Measurements from ENCODE around the gene SDHAF2. TPM values are rescaled to one million over a fixed set of nuclear protein-coding genes. Genes with fewer than 3 reads are reported as not detected.
"Not testable (repeated sequence)": the region's sequence is repeated elsewhere in the genome, so short reads cannot be mapped to it uniquely, and the experiment has no call there.

The SDHAF2 gene
- total RNA-seq, 3 donors from 2014 or later, result 48.4 to 55.8 (median 49.3) TPM

- no peak for DNase-seq
- Mint-ChIP-seq H3K4me3 (no peak overlapping the region), H3K9me3 (no peaks in the 10 kb centered on the region), H3K4me1 (ENCODE audit: low read depth) (peaks cover 2% of the 10 kb centered on the region), H3K36me3 (ENCODE audit: insufficient read depth) (peaks cover 37% of the 10 kb centered on the region), H3K27me3 (ENCODE audit: low read depth) (no peaks in the 10 kb centered on the region)
- no peak for ATAC-seq
Measured at GRCh38 chr11:61411589-61411988, 18.3 kb upstream of the SDHAF2 start.

GRCh38 chr11:61413496-61413895 lies 16.4 kb upstream of the SDHAF2 start:
- DNase-seq, result no peak
- Mint-ChIP-seq H3K4me3 (no peak overlapping the region), H3K27me3 (ENCODE audit: low read depth) (no peaks in the 10 kb centered on the region), H3K9me3 (no peaks in the 10 kb centered on the region), H3K4me1 (ENCODE audit: low read depth) (peaks cover 11% of the 10 kb centered on the region), H3K36me3 (ENCODE audit: insufficient read depth) (peaks cover 48% of the 10 kb centered on the region)
- ATAC-seq, result no peak

GRCh38 chr11:61414547-61414946 lies 15.4 kb upstream of the SDHAF2 start:
- no peak for DNase-seq
- H3K4me1 Mint-ChIP-seq (ENCODE audit: low read depth), result peaks cover 11% of the 10 kb centered on the region
- H3K27me3 Mint-ChIP-seq (ENCODE audit: low read depth), result no peaks in the 10 kb centered on the region
- no peak for ATAC-seq
- no peaks in the 10 kb centered on the region for H3K9me3 Mint-ChIP-seq
- H3K4me3 Mint-ChIP-seq, result no peak overlapping the region
- H3K36me3 Mint-ChIP-seq (ENCODE audit: insufficient read depth), result peaks cover 51% of the 10 kb centered on the region

GRCh38 chr11:61415381-61415780 lies 14.5 kb upstream of the SDHAF2 start:
- Mint-ChIP-seq H3K4me3 (no peak overlapping the region), H3K36me3 (ENCODE audit: insufficient read depth) (peaks cover 59% of the 10 kb centered on the region), H3K9me3 (no peaks in the 10 kb centered on the region), H3K4me1 (ENCODE audit: low read depth) (peaks cover 11% of the 10 kb centered on the region), H3K27me3 (ENCODE audit: low read depth) (no peaks in the 10 kb centered on the region)
- no peak for DNase-seq
- no peak for ATAC-seq

- no peaks in the 10 kb centered on the region for H3K9me3 Mint-ChIP-seq
- H3K4me3 Mint-ChIP-seq, result no peak overlapping the region
- DNase-seq, result no peak
- peaks cover 59% of the 10 kb centered on the region for H3K36me3 Mint-ChIP-seq (ENCODE audit: insufficient read depth)
- H3K27me3 Mint-ChIP-seq (ENCODE audit: low read depth), result no peaks in the 10 kb centered on the region
- no peak for ATAC-seq
- peaks cover 19% of the 10 kb centered on the region for H3K4me1 Mint-ChIP-seq (ENCODE audit: low read depth)
Measured at GRCh38 chr11:61416941-61417340, 13.0 kb upstream of the SDHAF2 start.

- Mint-ChIP-seq H3K4me1 (ENCODE audit: low read depth) (peaks cover 22% of the 10 kb centered on the region), H3K4me3 (no peak overlapping the region), H3K9me3 (no peaks in the 10 kb centered on the region), H3K27me3 (ENCODE audit: low read depth) (no peaks in the 10 kb centered on the region), H3K36me3 (ENCODE audit: insufficient read depth) (peaks cover 59% of the 10 kb centered on the region)
- ATAC-seq (no peak), DNase-seq (no peak)
Measured at GRCh38 chr11:61417670-61418069, 12.3 kb upstream of the SDHAF2 start.

GRCh38 chr11:61418136-61418535 lies 11.8 kb upstream of the SDHAF2 start:
- DNase-seq (no peak), ATAC-seq (peak; percentile 52 to 62)
- peaks cover 24% of the 10 kb centered on the region for H3K4me1 Mint-ChIP-seq (ENCODE audit: low read depth)

GRCh38 chr11:61422226-61422625 lies 7.7 kb upstream of the SDHAF2 start:
- no peaks in the 10 kb centered on the region for H3K27me3 Mint-ChIP-seq (ENCODE audit: low read depth)
- H3K4me1 Mint-ChIP-seq (ENCODE audit: low read depth), result peaks cover 47% of the 10 kb centered on the region
- H3K9me3 Mint-ChIP-seq, result no peaks in the 10 kb centered on the region
- no peak for ATAC-seq
- DNase-seq, result no peak
- no peak overlapping the region for H3K4me3 Mint-ChIP-seq
- peaks cover 53% of the 10 kb centered on the region for H3K36me3 Mint-ChIP-seq (ENCODE audit: insufficient read depth)

More at GRCh38 chr11:61418136-61418535, 11.8 kb upstream of the SDHAF2 start:
- Mint-ChIP-seq H3K27me3 (ENCODE audit: low read depth) (no peaks in the 10 kb centered on the region), H3K9me3 (no peaks in the 10 kb centered on the region), H3K36me3 (ENCODE audit: insufficient read depth) (peaks cover 59% of the 10 kb centered on the region), H3K4me3 (no peak overlapping the region)

- H3K4me1 Mint-ChIP-seq (ENCODE audit: low read depth), result peaks cover 53% of the 10 kb centered on the region
- DNase-seq (no peak), ATAC-seq (no peak)
- peaks cover 44% of the 10 kb centered on the region for H3K36me3 Mint-ChIP-seq (ENCODE audit: insufficient read depth)
- H3K27me3 Mint-ChIP-seq (ENCODE audit: low read depth), result no peaks in the 10 kb centered on the region
- H3K9me3 Mint-ChIP-seq, result no peaks in the 10 kb centered on the region
- no peak overlapping the region for H3K4me3 Mint-ChIP-seq
Measured at GRCh38 chr11:61425367-61426131, 4.4 kb upstream of the SDHAF2 start.

- DNase-seq, result peak; percentile 59
- Mint-ChIP-seq H3K27me3 (ENCODE audit: low read depth) (no peaks in the 10 kb centered on the region), H3K4me1 (ENCODE audit: low read depth) (peaks cover 57% of the 10 kb centered on the region), H3K36me3 (ENCODE audit: insufficient read depth) (peaks cover 33% of the 10 kb centered on the region), H3K9me3 (no peaks in the 10 kb centered on the region), H3K4me3 (peak overlapping the region; percentile 99)
- peak; percentile 64 to 75 for ATAC-seq
Measured at GRCh38 chr11:61429346-61429690, 606 bp upstream of the SDHAF2 start.

GRCh38 chr11:61430839-61431238 lies 915 bp downstream of the SDHAF2 start:
- not testable (repeated sequence) for DNase-seq; ATAC-seq; H3K9me3 Mint-ChIP-seq; H3K27me3 Mint-ChIP-seq (ENCODE audit: low read depth)
- Mint-ChIP-seq H3K36me3 (ENCODE audit: insufficient read depth) (peaks cover 25% of the 10 kb centered on the region), H3K4me1 (ENCODE audit: low read depth) (peaks cover 55% of the 10 kb centered on the region), H3K4me3 (peak overlapping the region; percentile 99)

GRCh38 chr11:61437496-61437895 lies 7.6 kb downstream of the SDHAF2 start:
- Mint-ChIP-seq H3K9me3 (no peaks in the 10 kb centered on the region), H3K27me3 (ENCODE audit: low read depth) (no peaks in the 10 kb centered on the region), H3K4me1 (ENCODE audit: low read depth) (peaks cover 29% of the 10 kb centered on the region), H3K36me3 (ENCODE audit: insufficient read depth) (peaks cover 28% of the 10 kb centered on the region), H3K4me3 (no peak overlapping the region)
- DNase-seq (no peak), ATAC-seq (no peak)

GRCh38 chr11:61439615-61440014 lies 9.7 kb downstream of the SDHAF2 start:
- Mint-ChIP-seq H3K9me3 (no peaks in the 10 kb centered on the region), H3K27me3 (ENCODE audit: low read depth) (no peaks in the 10 kb centered on the region), H3K4me1 (ENCODE audit: low read depth) (peaks cover 28% of the 10 kb centered on the region), H3K36me3 (ENCODE audit: insufficient read depth) (peaks cover 35% of the 10 kb centered on the region), H3K4me3 (no peak overlapping the region)
- no peak for DNase-seq
- no peak for ATAC-seq

GRCh38 chr11:61442616-61443015 lies 12.7 kb downstream of the SDHAF2 start:
- H3K27me3 Mint-ChIP-seq (ENCODE audit: low read depth), result no peaks in the 10 kb centered on the region
- no peaks in the 10 kb centered on the region for H3K9me3 Mint-ChIP-seq
- DNase-seq (no peak), ATAC-seq (no peak)
- no peak overlapping the region for H3K4me3 Mint-ChIP-seq
- peaks cover 42% of the 10 kb centered on the region for H3K36me3 Mint-ChIP-seq (ENCODE audit: insufficient read depth)
- H3K4me1 Mint-ChIP-seq (ENCODE audit: low read depth), result peaks cover 25% of the 10 kb centered on the region

- no peaks in the 10 kb centered on the region for H3K9me3 Mint-ChIP-seq
- H3K36me3 Mint-ChIP-seq (ENCODE audit: insufficient read depth), result peaks cover 45% of the 10 kb centered on the region
Measured at GRCh38 chr11:61445516-61445915, 15.6 kb downstream of the SDHAF2 start.

More at GRCh38 chr11:61445516-61445915, 15.6 kb downstream of the SDHAF2 start:
- no peak overlapping the region for H3K4me3 Mint-ChIP-seq
- ATAC-seq (no peak), DNase-seq (no peak)
- H3K27me3 Mint-ChIP-seq (ENCODE audit: low read depth), result no peaks in the 10 kb centered on the region
- H3K4me1 Mint-ChIP-seq (ENCODE audit: low read depth), result peaks cover 31% of the 10 kb centered on the region
